BE2C (cell line): ENCODE measurements around the gene HOXB7.
A peak's percentile ranks its signal among the peaks of the same experiment; 100 is the strongest.

ENCODE experiments used
- DNase-seq: peaks from one replicate; pipeline ENCODE4 v3.0.0-alpha.2; 2020
- H3K27me3 ChIP-seq: fragments of 250-450 bp; sonication (Bioruptor Pico); 2 replicates; pipeline ENCODE4 v1.5.1; 2020; ENCODE audit warnings: mild to moderate bottlenecking
- H3K36me3 ChIP-seq: fragments of 250-450 bp; sonication (Bioruptor Pico); 2 replicates; pipeline ENCODE4 v1.5.1; 2020; ENCODE audit warnings: mild to moderate bottlenecking
- H3K4me1 ChIP-seq: fragments of 250-450 bp; sonication (Bioruptor Pico); 2 replicates; pipeline ENCODE4 v1.5.1; 2020
- H3K4me3 ChIP-seq: 2 replicates; pipeline ENCODE4 v1.5.1; 2011; ENCODE audit warnings: low read depth, low read length
- H3K9me3 ChIP-seq: fragments of 250-450 bp; sonication (Bioruptor Pico); 2 replicates; pipeline ENCODE4 v1.5.1; 2020
- TF ChIP-seq, protein P1 (sequence below): IDR thresholded peaks from 2 replicates; pipeline ENCODE4 v1.5.1; 2012; ENCODE audit warnings: mild to moderate bottlenecking, low read depth, low read length

The HOXB7 gene

DNA sequence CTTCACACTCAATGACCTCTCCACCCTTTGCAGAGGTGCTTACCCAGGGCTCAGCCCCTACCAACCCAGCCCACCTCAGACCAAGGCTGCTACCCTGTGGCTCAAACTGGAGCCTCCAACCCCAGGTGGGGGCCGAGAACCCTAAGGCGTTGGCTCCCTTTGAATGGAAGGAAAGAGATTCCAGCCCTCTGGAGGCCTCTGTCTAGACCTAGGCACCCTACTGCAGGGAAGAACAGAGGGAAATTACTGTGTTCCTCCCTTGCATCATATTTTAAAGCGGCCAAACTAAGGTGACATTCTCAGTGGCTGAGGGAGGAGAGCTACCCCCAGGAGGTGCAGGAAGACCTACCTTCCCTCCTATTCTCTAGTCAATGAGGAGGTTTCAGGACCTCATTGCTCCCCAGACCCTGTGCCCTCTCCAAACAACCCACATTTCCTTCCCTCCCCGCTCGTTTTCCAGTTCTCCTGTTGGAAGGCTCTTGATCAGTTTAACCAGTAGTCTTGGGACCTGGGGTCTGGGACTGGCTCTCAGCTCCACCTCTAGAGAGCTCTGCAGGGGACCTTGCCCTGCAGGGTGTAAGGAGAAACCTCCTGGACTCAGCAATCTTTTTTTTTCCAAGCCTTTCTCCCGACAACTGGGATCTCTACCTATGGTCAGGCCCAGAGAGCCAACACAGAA lies 9.8 kb upstream of the HOXB7 start:
- no peak overlapping the region for H3K4me3 ChIP-seq
- H3K4me1 ChIP-seq = no peaks in the 10 kb centered on the region
- H3K9me3 ChIP-seq = no peaks in the 10 kb centered on the region
- H3K36me3 ChIP-seq = no peaks in the 10 kb centered on the region
- TF ChIP-seq, protein P1, sequence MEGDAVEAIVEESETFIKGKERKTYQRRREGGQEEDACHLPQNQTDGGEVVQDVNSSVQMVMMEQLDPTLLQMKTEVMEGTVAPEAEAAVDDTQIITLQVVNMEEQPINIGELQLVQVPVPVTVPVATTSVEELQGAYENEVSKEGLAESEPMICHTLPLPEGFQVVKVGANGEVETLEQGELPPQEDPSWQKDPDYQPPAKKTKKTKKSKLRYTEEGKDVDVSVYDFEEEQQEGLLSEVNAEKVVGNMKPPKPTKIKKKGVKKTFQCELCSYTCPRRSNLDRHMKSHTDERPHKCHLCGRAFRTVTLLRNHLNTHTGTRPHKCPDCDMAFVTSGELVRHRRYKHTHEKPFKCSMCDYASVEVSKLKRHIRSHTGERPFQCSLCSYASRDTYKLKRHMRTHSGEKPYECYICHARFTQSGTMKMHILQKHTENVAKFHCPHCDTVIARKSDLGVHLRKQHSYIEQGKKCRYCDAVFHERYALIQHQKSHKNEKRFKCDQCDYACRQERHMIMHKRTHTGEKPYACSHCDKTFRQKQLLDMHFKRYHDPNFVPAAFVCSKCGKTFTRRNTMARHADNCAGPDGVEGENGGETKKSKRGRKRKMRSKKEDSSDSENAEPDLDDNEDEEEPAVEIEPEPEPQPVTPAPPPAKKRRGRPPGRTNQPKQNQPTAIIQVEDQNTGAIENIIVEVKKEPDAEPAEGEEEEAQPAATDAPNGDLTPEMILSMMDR = no peak
- peaks cover 100% of the 10 kb centered on the region for H3K27me3 ChIP-seq
- DNase-seq = no peak

DNA sequence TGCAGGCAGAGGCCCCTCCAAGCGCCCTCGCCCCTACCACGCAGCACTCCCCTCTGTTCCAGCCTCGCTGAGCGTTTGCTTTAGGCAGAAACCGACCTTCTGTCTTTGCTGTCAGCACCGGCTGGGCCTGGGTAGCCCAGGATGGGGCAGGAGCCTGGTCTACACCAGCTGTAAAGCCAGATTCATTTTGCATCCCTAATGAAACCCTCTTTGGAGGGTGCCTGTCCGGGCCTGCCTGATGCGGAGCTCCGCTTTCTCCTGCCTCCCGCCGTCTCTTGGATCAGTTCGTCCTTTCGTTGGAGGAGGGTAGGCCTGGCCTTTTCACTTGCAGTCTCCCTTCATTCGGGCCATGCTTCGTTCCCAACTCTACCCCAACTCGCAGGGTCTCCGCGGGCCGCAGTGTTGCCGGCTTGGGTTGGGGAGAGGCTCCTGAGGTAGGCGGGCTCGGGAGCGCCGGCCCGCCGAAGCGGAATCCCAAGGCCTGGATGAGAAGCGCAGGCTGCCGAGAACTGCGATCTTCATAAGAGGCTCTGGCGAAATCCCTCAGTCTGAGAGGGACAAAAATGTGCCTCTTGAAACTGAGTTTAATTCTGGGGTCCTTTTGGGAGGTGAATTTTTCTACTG lies 9.1 kb upstream of the HOXB7 start:
- DNase-seq = no peak
- H3K27me3 ChIP-seq = peaks cover 100% of the 10 kb centered on the region

DNA sequence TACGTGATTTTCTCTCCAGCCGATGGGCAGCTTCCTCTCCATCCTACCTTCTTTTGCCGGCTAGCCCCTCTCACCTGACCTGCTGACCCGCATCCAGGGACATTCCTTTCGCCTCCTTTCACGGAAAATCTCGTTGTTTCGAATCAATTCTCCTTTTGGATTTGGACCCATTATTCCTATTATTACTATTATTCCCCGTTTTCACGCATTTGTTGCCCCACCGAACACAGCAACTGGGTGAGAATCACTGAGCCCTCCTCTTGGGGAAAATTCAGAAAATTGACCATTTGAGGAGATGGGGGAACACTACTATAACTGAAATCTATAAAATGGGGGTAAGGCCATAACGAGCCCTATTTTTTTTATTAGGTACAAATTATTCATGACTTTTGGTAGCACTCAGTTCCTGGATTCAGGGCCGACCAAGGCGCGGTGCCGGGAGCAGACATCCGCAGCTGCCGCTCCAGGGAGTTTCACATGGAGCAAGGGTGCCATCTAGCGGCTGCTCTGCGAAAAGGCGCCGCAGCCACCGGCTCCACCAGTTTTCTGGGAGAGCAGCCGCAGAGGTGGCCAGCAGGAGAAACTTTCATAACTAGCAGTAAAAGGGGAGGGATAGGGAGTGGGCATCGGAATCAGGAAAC lies 7.6 kb upstream of the HOXB7 start:
- TF ChIP-seq, protein P1 = peak; percentile 95
- H3K9me3 ChIP-seq = no peaks in the 10 kb centered on the region
- DNase-seq = peak; percentile 81
- H3K36me3 ChIP-seq = no peaks in the 10 kb centered on the region
- no peak overlapping the region for H3K4me3 ChIP-seq
- H3K27me3 ChIP-seq = peaks cover 97% of the 10 kb centered on the region
- no peaks in the 10 kb centered on the region for H3K4me1 ChIP-seq

More for the DNA sequence above, 9.1 kb upstream of the HOXB7 start:
- TF ChIP-seq, protein P1 = no peak
- H3K4me1 ChIP-seq = no peaks in the 10 kb centered on the region
- no peak overlapping the region for H3K4me3 ChIP-seq
- no peaks in the 10 kb centered on the region for H3K9me3 ChIP-seq
- H3K36me3 ChIP-seq = no peaks in the 10 kb centered on the region

DNA sequence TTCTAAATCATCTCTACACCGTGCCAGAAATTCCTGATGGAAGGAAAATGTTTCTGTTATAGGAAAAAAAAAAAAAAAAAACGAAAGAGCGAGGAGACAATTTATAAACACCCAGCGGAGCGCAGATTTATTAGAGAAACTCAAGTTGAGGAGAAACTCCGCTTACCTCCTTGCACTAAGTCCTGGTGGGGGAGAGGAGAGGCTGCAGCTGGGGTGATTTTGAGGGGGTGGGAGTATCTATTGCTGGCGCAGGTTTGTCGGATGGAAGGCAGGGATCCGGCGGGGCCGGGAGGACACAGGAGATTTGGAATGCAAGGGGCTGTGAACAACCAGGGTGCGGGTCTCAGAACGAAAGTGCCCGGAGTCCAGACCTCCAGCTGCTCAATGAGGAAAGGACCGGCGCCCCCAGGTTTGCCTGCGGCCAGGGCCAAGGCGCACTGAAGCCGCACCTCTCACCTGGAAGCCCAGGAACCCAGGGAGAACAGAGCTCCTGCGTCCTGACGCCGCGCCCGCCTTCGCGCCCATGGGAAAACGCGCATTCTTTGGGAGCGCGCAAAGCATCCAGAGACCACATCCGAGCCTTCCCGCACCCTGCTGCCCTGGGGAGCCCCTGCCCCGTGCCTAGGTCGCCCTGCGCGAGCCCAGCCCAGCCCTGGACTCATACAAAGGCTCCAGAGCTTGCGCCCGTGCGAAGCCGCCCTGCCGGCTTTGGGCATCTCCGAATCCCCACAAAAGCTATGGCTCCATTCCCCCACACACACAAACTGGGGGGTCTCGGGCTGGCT lies 6.8 kb upstream of the HOXB7 start:
- Histone ChIP-seq H3K36me3 (no peaks in the 10 kb centered on the region), H3K4me1 (no peaks in the 10 kb centered on the region), H3K27me3 (peaks cover 96% of the 10 kb centered on the region), H3K4me3 (no peak overlapping the region), H3K9me3 (no peaks in the 10 kb centered on the region)
- DNase-seq = no peak
- TF ChIP-seq, protein P1 = no peak

DNA sequence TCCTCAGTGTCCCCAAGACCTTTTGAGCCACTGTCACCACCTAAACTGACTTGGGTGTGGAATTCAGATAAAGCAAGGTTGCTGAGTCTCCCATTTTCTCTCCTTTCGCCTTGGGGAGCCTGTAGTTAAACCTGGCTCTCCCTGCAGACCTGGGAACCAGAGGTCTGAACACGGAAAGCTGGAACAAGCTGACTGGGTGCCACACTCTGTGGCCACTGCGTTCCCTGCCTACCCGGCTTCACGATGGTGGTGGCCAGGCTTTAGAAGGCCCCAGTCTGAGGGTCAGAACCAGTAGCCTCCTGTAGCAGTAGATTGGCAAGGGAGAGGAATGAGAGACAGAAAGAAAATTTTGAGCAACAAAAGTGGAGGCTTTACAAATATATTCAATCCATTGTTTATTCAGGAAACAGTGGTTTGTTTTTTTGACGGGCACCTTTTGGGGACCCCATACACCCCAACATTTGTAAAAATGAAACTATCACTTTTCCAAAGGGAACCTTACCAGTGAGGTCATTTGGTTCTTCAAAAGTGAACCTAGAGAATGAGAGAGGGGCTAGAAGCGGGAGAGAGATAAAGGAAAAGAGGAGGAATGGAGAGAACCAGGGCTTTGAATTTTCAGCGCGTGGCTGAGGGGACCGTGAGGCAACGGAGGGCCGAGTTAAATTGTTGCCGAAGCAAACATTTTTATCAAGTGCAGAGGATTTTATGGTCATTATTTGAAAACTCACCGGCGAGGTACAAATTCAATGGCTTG lies 6.1 kb upstream of the HOXB7 start:
- TF ChIP-seq, protein P1 = no peak
- Histone ChIP-seq H3K4me1 (no peaks in the 10 kb centered on the region), H3K9me3 (no peaks in the 10 kb centered on the region), H3K27me3 (peaks cover 96% of the 10 kb centered on the region), H3K4me3 (no peak overlapping the region), H3K36me3 (no peaks in the 10 kb centered on the region)
- DNase-seq = no peak
